Measurements from ENCODE around the gene SHFL. TPM values are rescaled to one million over a fixed set of nuclear protein-coding genes. Genes with fewer than 3 reads are reported as not detected.
A peak's percentile ranks its signal among the peaks of the same experiment; 100 is the strongest.

The SHFL gene
- 20.0 and 21.1 TPM in 2 replicates for total RNA-seq (2021)
- long read RNA-seq, transcript C19orf66-203 (7 exons, 2,079 nt) = minor isoform, 39 of 120 reads
- long read RNA-seq, transcript C19orf66-209 (8 exons, 1,481 nt) = minor isoform, 10 of 120 reads
- long read RNA-seq, transcript C19orf66-201 (8 exons, 2,117 nt) = major isoform, 45 of 120 reads
- long read RNA-seq, partial matches to known transcripts = 6 of 120 reads
- long read RNA-seq, other reads (novel, unspliced or antisense) = 19 of 120 reads

DNA sequence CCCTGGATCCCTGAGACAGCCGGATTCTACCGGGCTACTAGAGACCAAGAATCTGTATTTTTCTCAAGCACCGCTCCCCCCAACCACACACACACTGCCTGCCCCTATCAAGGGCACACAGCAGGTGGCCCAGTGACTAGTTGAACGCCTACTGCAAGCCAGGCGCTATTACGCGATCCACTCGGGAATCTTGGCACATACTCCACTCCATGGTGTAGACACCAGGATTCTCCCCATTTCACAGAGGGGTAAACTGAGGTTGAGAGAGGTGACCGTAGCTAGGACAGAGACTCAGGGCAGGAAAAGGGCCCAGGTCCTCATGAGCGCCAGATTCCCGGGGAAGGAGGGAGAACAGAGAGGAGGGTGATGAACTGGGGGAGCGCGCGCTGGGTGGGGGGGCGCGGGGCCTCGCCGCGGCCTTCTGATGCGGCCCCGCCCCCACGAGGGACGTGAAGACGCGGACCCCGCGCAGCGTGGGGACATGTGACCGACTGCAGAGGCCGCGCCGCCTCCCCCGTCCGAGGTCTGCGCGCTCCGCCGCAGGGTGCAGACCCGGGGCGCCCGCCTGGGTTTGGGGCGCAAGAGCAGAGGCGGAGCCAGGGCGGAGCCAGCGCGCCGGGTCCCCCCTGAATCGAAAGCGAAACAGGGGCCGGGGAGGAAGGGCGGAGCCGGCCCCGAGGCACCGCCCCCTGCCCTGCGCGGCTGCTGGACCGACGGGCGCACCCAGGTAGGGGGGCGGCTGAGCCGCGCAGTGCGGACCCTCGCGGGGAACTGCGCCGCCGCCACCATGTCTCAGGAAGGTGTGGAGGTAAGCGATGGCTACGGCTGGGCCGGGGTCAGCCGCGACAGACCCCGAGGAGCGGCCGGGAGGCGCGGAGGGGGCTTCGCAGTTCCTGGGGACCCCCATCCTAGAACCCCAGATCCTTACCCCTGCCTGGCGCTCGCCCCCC lies at the start of gene SHFL:
SHFL (plus strand) TSS at position 677 of the 950 bp plus-strand sequence; CDS start at position 788, 111 bp downstream.
- Histone ChIP-seq H3K79me2 (ENCODE audit: insufficient read depth, low read length) (no peaks in the 10 kb centered on the region), H3K4me1 (ENCODE audit: insufficient read depth, low read length) (no peaks in the 10 kb centered on the region), H2AFZ (ENCODE audit: low read length) (no peak within 1 kb of the TSS), H2BK120ac (ENCODE audit: low read depth, low read length, poor library complexity, severe bottlenecking) (no peak within 1 kb of the TSS), H2AK5ac (ENCODE audit: insufficient read length, low read length) (no peak within 1 kb of the TSS), H3K23me2 (ENCODE audit: insufficient read length, low read depth, low read length, poor library complexity, severe bottlenecking) (peaks cover 10% of the 10 kb centered on the region), H3K14ac (ENCODE audit: insufficient read depth, low read length) (no peak within 1 kb of the TSS; the same call in 1 of the 2 replicates), H3K9me3 (ENCODE audit: control insufficient read depth, low read depth, low read length) (no peaks in the 10 kb centered on the region), H4K8ac (replicated peaks; ENCODE audit: insufficient read length, low read depth, low read length) (no peak within 1 kb of the TSS), H3K9ac (ENCODE audit: extremely low read depth, insufficient read length, low read length) (no peak within 1 kb of the TSS), H3K4ac (ENCODE audit: low read depth, low read length) (no peak within 1 kb of the TSS), H2BK12ac (ENCODE audit: insufficient read length, low read depth, low read length) (no peak within 1 kb of the TSS), H3K4me2 (ENCODE audit: insufficient read depth, insufficient read length, low read length) (peak within 1 kb of the TSS; percentile 77), H3K18ac (ENCODE audit: insufficient read length, low read depth, low read length) (no peak within 1 kb of the TSS), H3K79me1 (ENCODE audit: insufficient read depth, low read depth, low read length, poor library complexity, severe bottlenecking) (no peaks in the 10 kb centered on the region), H4K5ac (ENCODE audit: insufficient read length, low read depth, low read length) (no peak within 1 kb of the TSS), H2BK20ac (ENCODE audit: low read depth, low read length, poor library complexity, severe bottlenecking) (no peak within 1 kb of the TSS), H4K91ac (ENCODE audit: insufficient read length, low read depth, low read length) (no peak within 1 kb of the TSS), H3K56ac (ENCODE audit: insufficient read length, low read depth, low read length) (no peak within 1 kb of the TSS), H3K23ac (ENCODE audit: insufficient read length, low read depth, low read length) (no peak within 1 kb of the TSS), H3K27me3 (ENCODE audit: insufficient read depth, low read length) (no peaks in the 10 kb centered on the region), H3K27ac (ENCODE audit: insufficient read length, low read depth, low read length) (no peak within 1 kb of the TSS), H2BK5ac (ENCODE audit: insufficient read length, low read length) (no peak within 1 kb of the TSS), H4K20me1 (ENCODE audit: control insufficient read depth, insufficient read depth, insufficient read length) (no peaks in the 10 kb centered on the region), H3T11ph (ENCODE audit: low read length) (no peak within 1 kb of the TSS), H2BK15ac (ENCODE audit: low read depth, low read length) (no peak within 1 kb of the TSS)
- peaks cover 7 to 9% of the 10 kb centered on the region in 2 experiments; a peak in 2 of 4 replicates for H3K4me1 Mint-ChIP-seq
- peaks cover 0 to 2% of the 10 kb centered on the region in 2 experiments; a peak in 1 of 5 replicates for H3K9me3 Mint-ChIP-seq
- peaks cover 2 to 5% (median 4%) of the 10 kb centered on the region in 3 experiments; a peak in 5 of 7 replicates for H3K36me3 Mint-ChIP-seq (ENCODE audit: insufficient read depth in 1 of 3, low read depth in 3 of 3)
- peaks cover 20% of the 10 kb centered on the region for H3K27me3 Mint-ChIP-seq (ENCODE audit: low read depth)
- peak within 1 kb of the TSS; percentile 75 to 90 for H3K4me3 Mint-ChIP-seq
- WGBS (ENCODE audit: extremely low coverage, insufficient read length, low lambda C conversion rate) = no CpG with 5 or more reads among the region's 81 CpGs
- DNase-seq = peak; percentile 65
- TF ChIP-seq, protein P1, sequence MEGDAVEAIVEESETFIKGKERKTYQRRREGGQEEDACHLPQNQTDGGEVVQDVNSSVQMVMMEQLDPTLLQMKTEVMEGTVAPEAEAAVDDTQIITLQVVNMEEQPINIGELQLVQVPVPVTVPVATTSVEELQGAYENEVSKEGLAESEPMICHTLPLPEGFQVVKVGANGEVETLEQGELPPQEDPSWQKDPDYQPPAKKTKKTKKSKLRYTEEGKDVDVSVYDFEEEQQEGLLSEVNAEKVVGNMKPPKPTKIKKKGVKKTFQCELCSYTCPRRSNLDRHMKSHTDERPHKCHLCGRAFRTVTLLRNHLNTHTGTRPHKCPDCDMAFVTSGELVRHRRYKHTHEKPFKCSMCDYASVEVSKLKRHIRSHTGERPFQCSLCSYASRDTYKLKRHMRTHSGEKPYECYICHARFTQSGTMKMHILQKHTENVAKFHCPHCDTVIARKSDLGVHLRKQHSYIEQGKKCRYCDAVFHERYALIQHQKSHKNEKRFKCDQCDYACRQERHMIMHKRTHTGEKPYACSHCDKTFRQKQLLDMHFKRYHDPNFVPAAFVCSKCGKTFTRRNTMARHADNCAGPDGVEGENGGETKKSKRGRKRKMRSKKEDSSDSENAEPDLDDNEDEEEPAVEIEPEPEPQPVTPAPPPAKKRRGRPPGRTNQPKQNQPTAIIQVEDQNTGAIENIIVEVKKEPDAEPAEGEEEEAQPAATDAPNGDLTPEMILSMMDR (conservative IDR thresholded peaks at IDR 0.05) = no peak
- no peak within 1 kb of the TSS for H3K27ac Mint-ChIP-seq

All from H9 (cell line).